ENCODE data around the gene AGXT2.

The AGXT2 gene

GRCh38 chr5:35047785-35048404 lies at the start of gene AGXT2:
AGXT2 (minus strand) TSS chr5:35047949; CDS start chr5:35047892, 57 bp downstream.
- peak; percentile 60 for DNase-seq (ENCODE audit: low spot score)
- FAIRE-seq, result peak; percentile 91

- FAIRE-seq (no peak), DNase-seq (ENCODE audit: low spot score) (no peak)
These were observed 49.2 kb upstream of the AGXT2 start for GRCh38 chr5:35096932-35097331.

GRCh38 chr5:35096216-35096615 lies 48.5 kb upstream of the AGXT2 start:
- FAIRE-seq (no peak), DNase-seq (ENCODE audit: low spot score) (no peak)

- no peak for FAIRE-seq
- DNase-seq (ENCODE audit: low spot score), result no peak
These were observed 47.6 kb upstream of the AGXT2 start for GRCh38 chr5:35095366-35095765.

GRCh38 chr5:35094948-35095347 lies 47.2 kb upstream of the AGXT2 start:
- FAIRE-seq (no peak), DNase-seq (ENCODE audit: low spot score) (no peak)

- DNase-seq (ENCODE audit: low spot score), result no peak
- FAIRE-seq, result no peak
These were observed 45.0 kb upstream of the AGXT2 start for GRCh38 chr5:35092703-35093102.

GRCh38 chr5:35091704-35092103 lies 44.0 kb upstream of the AGXT2 start:
- FAIRE-seq, result no peak
- no peak for DNase-seq (ENCODE audit: low spot score)

- FAIRE-seq (peak; percentile 72), DNase-seq (ENCODE audit: low spot score) (peak; percentile 55)
These were observed 41.9 kb upstream of the AGXT2 start for GRCh38 chr5:35089334-35090314.

- FAIRE-seq, result no peak
These were observed 40.2 kb upstream of the AGXT2 start for GRCh38 chr5:35087991-35088390.

GRCh38 chr5:35083150-35083549 lies 35.4 kb upstream of the AGXT2 start:
- DNase-seq (ENCODE audit: low spot score) (no peak), FAIRE-seq (no peak)

More at GRCh38 chr5:35087991-35088390, 40.2 kb upstream of the AGXT2 start:
- DNase-seq (ENCODE audit: low spot score), result no peak

GRCh38 chr5:35082530-35082929 lies 34.8 kb upstream of the AGXT2 start:
- no peak for FAIRE-seq

GRCh38 chr5:35081134-35081533 lies 33.4 kb upstream of the AGXT2 start:
- FAIRE-seq (no peak), DNase-seq (ENCODE audit: low spot score) (no peak)

More at GRCh38 chr5:35082530-35082929, 34.8 kb upstream of the AGXT2 start:
- no peak for DNase-seq (ENCODE audit: low spot score)

GRCh38 chr5:35073160-35073559 lies 25.4 kb upstream of the AGXT2 start:
- DNase-seq (ENCODE audit: low spot score), result no peak
- no peak for FAIRE-seq

GRCh38 chr5:35069188-35069587 lies 21.4 kb upstream of the AGXT2 start:
- no peak for DNase-seq (ENCODE audit: low spot score)
- no peak for FAIRE-seq

GRCh38 chr5:35067985-35068384 lies 20.2 kb upstream of the AGXT2 start:
- no peak for DNase-seq (ENCODE audit: low spot score)
- FAIRE-seq, result no peak

GRCh38 chr5:35066260-35066795 lies 18.6 kb upstream of the AGXT2 start:
- FAIRE-seq (no peak), DNase-seq (ENCODE audit: low spot score) (no peak)

GRCh38 chr5:35063414-35063813 lies 15.7 kb upstream of the AGXT2 start:
- FAIRE-seq (no peak), DNase-seq (ENCODE audit: low spot score) (no peak)

GRCh38 chr5:35061211-35061770 lies 13.5 kb upstream of the AGXT2 start:
- no peak for DNase-seq (ENCODE audit: low spot score)

GRCh38 chr5:35060236-35060635 lies 12.5 kb upstream of the AGXT2 start:
- no peak for FAIRE-seq
- DNase-seq (ENCODE audit: low spot score), result no peak

More at GRCh38 chr5:35061211-35061770, 13.5 kb upstream of the AGXT2 start:
- no peak for FAIRE-seq

GRCh38 chr5:35059251-35059650 lies 11.5 kb upstream of the AGXT2 start:
- FAIRE-seq (peak; percentile 8), DNase-seq (ENCODE audit: low spot score) (no peak)

GRCh38 chr5:35058374-35058788 lies 10.6 kb upstream of the AGXT2 start:
- DNase-seq (ENCODE audit: low spot score) (no peak), FAIRE-seq (peak; percentile 65)

GRCh38 chr5:35056686-35057085 lies 8.9 kb upstream of the AGXT2 start:
- no peak for FAIRE-seq
- no peak for DNase-seq (ENCODE audit: low spot score)

Data from RCC 7860 (cell line).